HG03060 (cell line): ENCODE data around the gene HDAC4.

ENCODE experiments used
- ATAC-seq: cut with Tn5 transposase; IDR thresholded peaks from one replicate; pipeline ENCODE4 v1.9.1; 2021; ENCODE audit warnings: low read depth, moderate number of reproducible peaks; ENCODE audit not compliant: unreplicated experiment

Gene HDAC4

GRCh38 chr2:239152239-239152915 lies 248.4 kb downstream of the HDAC4 start:
- ATAC-seq, result no peak

- no peak for ATAC-seq
These were observed 249.4 kb downstream of the HDAC4 start for GRCh38 chr2:239151201-239152131.

GRCh38 chr2:239150125-239151011 lies 250.5 kb downstream of the HDAC4 start:
- ATAC-seq, result no peak

GRCh38 chr2:239149501-239149900 lies 251.3 kb downstream of the HDAC4 start:
- ATAC-seq, result no peak

- no peak for ATAC-seq
These were observed 252.2 kb downstream of the HDAC4 start for GRCh38 chr2:239148495-239149200.

- no peak for ATAC-seq
These were observed 253.4 kb downstream of the HDAC4 start for GRCh38 chr2:239147376-239147775.

- no peak for ATAC-seq
These were observed 254.1 kb downstream of the HDAC4 start for GRCh38 chr2:239146741-239147181.

- ATAC-seq, result no peak
These were observed 254.7 kb downstream of the HDAC4 start for GRCh38 chr2:239146011-239146641.

- no peak for ATAC-seq
These were observed 255.2 kb downstream of the HDAC4 start for GRCh38 chr2:239145601-239146000.

GRCh38 chr2:239145106-239145505 lies 255.7 kb downstream of the HDAC4 start:
- ATAC-seq, result no peak

- ATAC-seq, result no peak
These were observed 256.2 kb downstream of the HDAC4 start for GRCh38 chr2:239144713-239144999.

GRCh38 chr2:239143858-239144712 lies 256.7 kb downstream of the HDAC4 start:
- no peak for ATAC-seq

GRCh38 chr2:239142806-239143205 lies 258.0 kb downstream of the HDAC4 start:
- ATAC-seq, result no peak

GRCh38 chr2:239142296-239142695 lies 258.5 kb downstream of the HDAC4 start:
- ATAC-seq, result no peak

- ATAC-seq, result no peak
These were observed 259.6 kb downstream of the HDAC4 start for GRCh38 chr2:239141021-239141760.

GRCh38 chr2:239140346-239141020 lies 260.3 kb downstream of the HDAC4 start:
- no peak for ATAC-seq

GRCh38 chr2:239139566-239139965 lies 261.3 kb downstream of the HDAC4 start:
- no peak for ATAC-seq

- no peak for ATAC-seq
These were observed 261.7 kb downstream of the HDAC4 start for GRCh38 chr2:239139101-239139500.
